Measurements from ENCODE around the gene WDR75. TPM values are rescaled to one million over a fixed set of nuclear protein-coding genes. Genes with fewer than 3 reads are reported as not detected.

WDR75 gene
- total RNA-seq = 42.2 and 46.8 TPM in 2 replicates

- peak within 1 kb of the TSS; percentile 84 for H3K4me3 ChIP-seq (ENCODE audit: low read depth, low read length)
- H3K36me3 ChIP-seq (ENCODE audit: control insufficient read depth, insufficient read depth, low read length) = no peaks in the 10 kb centered on the region
- H3K27me3 ChIP-seq (ENCODE audit: control insufficient read depth, insufficient read depth, low read length) = no peaks in the 10 kb centered on the region
- TF ChIP-seq CTCF (IDR thresholded peaks at IDR 0.05; ENCODE audit: insufficient read depth, low read length, poor library complexity, severe bottlenecking) = no peak
- DNase-seq (ENCODE audit: low read depth) = peak; percentile 73
Measured at GRCh38 chr2:189440947-189441708, at the start of gene WDR75. TSS of gene WDR75 (plus strand) at chr2:189441474. CDS start at chr2:189441493, 19 bp downstream.

GRCh38 chr2:189393440-189394111 lies 47.7 kb upstream of the WDR75 start:
- Histone ChIP-seq H3K36me3 (ENCODE audit: control insufficient read depth, insufficient read depth, low read length) (no peaks in the 10 kb centered on the region), H3K27me3 (ENCODE audit: control insufficient read depth, insufficient read depth, low read length) (no peaks in the 10 kb centered on the region), H3K4me3 (ENCODE audit: low read depth, low read length) (no peak overlapping the region)
- DNase-seq (ENCODE audit: low read depth) = peak; percentile 90
- no peak for TF ChIP-seq CTCF (IDR thresholded peaks at IDR 0.05; ENCODE audit: insufficient read depth, low read length, poor library complexity, severe bottlenecking)

GRCh38 chr2:189394525-189394924 lies 46.7 kb upstream of the WDR75 start:
- Histone ChIP-seq H3K27me3 (ENCODE audit: control insufficient read depth, insufficient read depth, low read length) (no peaks in the 10 kb centered on the region), H3K4me3 (ENCODE audit: low read depth, low read length) (no peak overlapping the region), H3K36me3 (ENCODE audit: control insufficient read depth, insufficient read depth, low read length) (no peaks in the 10 kb centered on the region)
- no peak for TF ChIP-seq CTCF (IDR thresholded peaks at IDR 0.05; ENCODE audit: insufficient read depth, low read length, poor library complexity, severe bottlenecking)
- DNase-seq (ENCODE audit: low read depth) = no peak

- Histone ChIP-seq H3K36me3 (ENCODE audit: control insufficient read depth, insufficient read depth, low read length) (no peaks in the 10 kb centered on the region), H3K4me3 (ENCODE audit: low read depth, low read length) (no peak overlapping the region), H3K27me3 (ENCODE audit: control insufficient read depth, insufficient read depth, low read length) (no peaks in the 10 kb centered on the region)
- no peak for TF ChIP-seq CTCF (IDR thresholded peaks at IDR 0.05; ENCODE audit: insufficient read depth, low read length, poor library complexity, severe bottlenecking)
- DNase-seq (ENCODE audit: low read depth) = no peak
Measured at GRCh38 chr2:189402932-189403331, 38.3 kb upstream of the WDR75 start.

- H3K4me3 ChIP-seq (ENCODE audit: low read depth, low read length) = no peak overlapping the region
- H3K36me3 ChIP-seq (ENCODE audit: control insufficient read depth, insufficient read depth, low read length) = no peaks in the 10 kb centered on the region
- no peaks in the 10 kb centered on the region for H3K27me3 ChIP-seq (ENCODE audit: control insufficient read depth, insufficient read depth, low read length)
- DNase-seq (ENCODE audit: low read depth) = no peak
- no peak for TF ChIP-seq CTCF (IDR thresholded peaks at IDR 0.05; ENCODE audit: insufficient read depth, low read length, poor library complexity, severe bottlenecking)
Measured at GRCh38 chr2:189406586-189407233, 34.6 kb upstream of the WDR75 start.

All from kidney epithelial cell (primary cell).